Mesothelial cell of epicardium (in vitro differentiated cells): Measurements from ENCODE around the gene NOL6. TPM values are rescaled to one million over a fixed set of nuclear protein-coding genes. Genes with fewer than 3 reads are reported as not detected.

Experiments used
- DNase-seq, 2 experiments: peaks; one replicate each; pipeline ENCODE4 v3.0.0; 2021; ENCODE audit warnings: low spot score in 2 of 2; ENCODE audit not compliant: unreplicated experiment in 2 of 2
- H3K27ac Mint-ChIP-seq: 2 replicates; pipeline ENCODE4 v1.8.0; 2021; ENCODE audit warnings: mixed read lengths
- H3K27me3 Mint-ChIP-seq: 2 replicates; pipeline ENCODE4 v1.8.0; 2021; ENCODE audit warnings: low read depth, mixed read lengths
- H3K36me3 Mint-ChIP-seq: 2 replicates; pipeline ENCODE4 v1.8.0; 2021; ENCODE audit warnings: mixed read lengths
- H3K4me1 Mint-ChIP-seq: 2 replicates; pipeline ENCODE4 v1.8.0; 2021; ENCODE audit warnings: mixed read lengths
- H3K4me3 Mint-ChIP-seq: 2 replicates; pipeline ENCODE4 v1.8.0; 2021; ENCODE audit warnings: mild to moderate bottlenecking, moderate library complexity, mixed read lengths
- H3K9me3 Mint-ChIP-seq: 2 replicates; pipeline ENCODE4 v1.8.0; 2021; ENCODE audit warnings: mixed read lengths
- total RNA-seq: library from RNA; stranded (reverse); gene quantifications from 3 replicates; pipeline ENCODE4 v1.2.1, GENCODE V29; 2021
- TF ChIP-seq, protein P1 (sequence below): fragments of 200-600 bp; sonication (generic); IDR thresholded peaks from one replicate; pipeline ENCODE4 v1.5.0; 2021; ENCODE audit warnings: antibody characterized with exemption; ENCODE audit not compliant: unreplicated experiment

The NOL6 gene
- total RNA-seq, 1 donor from 2014 or later: 37.9 TPM

DNA sequence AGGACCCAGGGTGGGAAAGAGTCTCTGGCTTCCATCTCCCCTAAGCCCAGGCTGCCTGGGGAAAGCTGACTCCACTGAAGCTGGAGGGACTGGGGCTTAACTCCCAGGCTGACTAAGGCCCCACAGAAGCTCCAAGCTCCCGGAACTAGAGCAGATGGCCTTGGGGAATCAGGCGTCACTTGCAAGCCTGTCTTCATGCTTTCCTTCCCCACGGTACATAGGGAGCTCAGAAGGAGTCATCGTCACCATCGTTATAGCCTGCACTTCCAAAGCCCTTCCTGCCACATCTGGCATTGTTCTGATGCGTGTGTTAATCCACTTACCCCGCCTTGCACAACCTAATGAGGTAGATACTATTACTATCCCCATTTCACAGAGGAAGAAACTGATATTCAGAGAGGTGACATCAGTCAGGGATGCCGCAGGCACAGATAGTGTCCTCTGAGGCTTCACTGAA, 37.9 kb downstream of the NOL6 start:
- Mint-ChIP-seq H3K27me3 (peaks cover 14% of the 10 kb centered on the region), H3K27ac (no peak overlapping the region), H3K36me3 (no peaks in the 10 kb centered on the region), H3K4me3 (no peak overlapping the region), H3K4me1 (peaks cover 3% of the 10 kb centered on the region), H3K9me3 (no peaks in the 10 kb centered on the region)
- TF ChIP-seq, protein P1, sequence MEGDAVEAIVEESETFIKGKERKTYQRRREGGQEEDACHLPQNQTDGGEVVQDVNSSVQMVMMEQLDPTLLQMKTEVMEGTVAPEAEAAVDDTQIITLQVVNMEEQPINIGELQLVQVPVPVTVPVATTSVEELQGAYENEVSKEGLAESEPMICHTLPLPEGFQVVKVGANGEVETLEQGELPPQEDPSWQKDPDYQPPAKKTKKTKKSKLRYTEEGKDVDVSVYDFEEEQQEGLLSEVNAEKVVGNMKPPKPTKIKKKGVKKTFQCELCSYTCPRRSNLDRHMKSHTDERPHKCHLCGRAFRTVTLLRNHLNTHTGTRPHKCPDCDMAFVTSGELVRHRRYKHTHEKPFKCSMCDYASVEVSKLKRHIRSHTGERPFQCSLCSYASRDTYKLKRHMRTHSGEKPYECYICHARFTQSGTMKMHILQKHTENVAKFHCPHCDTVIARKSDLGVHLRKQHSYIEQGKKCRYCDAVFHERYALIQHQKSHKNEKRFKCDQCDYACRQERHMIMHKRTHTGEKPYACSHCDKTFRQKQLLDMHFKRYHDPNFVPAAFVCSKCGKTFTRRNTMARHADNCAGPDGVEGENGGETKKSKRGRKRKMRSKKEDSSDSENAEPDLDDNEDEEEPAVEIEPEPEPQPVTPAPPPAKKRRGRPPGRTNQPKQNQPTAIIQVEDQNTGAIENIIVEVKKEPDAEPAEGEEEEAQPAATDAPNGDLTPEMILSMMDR: no peak
- DNase-seq: no peak

DNA sequence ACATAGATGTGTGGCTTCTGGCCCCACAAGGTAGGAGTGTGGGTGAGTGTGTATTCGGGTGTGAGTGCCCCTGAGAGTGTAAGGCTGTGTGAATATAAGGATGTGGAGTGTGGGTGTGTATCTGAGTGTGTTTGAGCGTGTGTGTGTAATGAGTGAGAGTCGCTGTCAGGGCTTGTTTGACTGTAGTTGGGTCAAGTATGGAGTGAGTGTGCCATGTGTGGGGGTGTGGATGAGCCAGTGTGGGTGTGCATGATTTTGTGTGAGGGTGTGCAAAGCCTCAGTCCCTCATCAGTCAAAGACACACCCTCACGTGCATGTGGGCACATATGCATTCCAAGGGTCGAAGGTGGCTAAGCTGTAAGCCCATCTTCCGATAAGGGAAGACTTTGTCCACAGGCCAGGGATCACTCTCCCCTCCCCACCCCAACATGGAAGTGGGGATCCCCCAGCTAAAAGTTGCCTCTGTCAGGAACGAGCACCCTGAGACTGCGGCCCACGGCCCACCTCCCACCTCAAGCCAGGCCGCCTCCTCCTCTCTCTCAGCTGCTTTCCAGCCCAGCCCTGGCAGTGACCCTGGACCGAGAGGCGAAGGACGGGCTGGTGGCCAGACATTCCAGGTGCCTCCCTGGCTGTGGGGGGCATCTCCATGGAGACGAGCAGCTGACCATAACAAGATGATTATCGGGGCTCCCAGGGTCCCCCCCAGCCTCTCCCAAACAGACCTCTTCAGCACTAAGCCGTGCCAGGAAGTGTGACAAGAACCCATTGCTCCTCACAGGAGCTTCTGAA, 39.2 kb downstream of the NOL6 start:
- TF ChIP-seq, protein P1: no peak
- Mint-ChIP-seq H3K27me3 (peaks cover 9% of the 10 kb centered on the region), H3K27ac (no peak overlapping the region), H3K36me3 (no peaks in the 10 kb centered on the region), H3K4me3 (no peak overlapping the region), H3K9me3 (no peaks in the 10 kb centered on the region), H3K4me1 (peaks cover 3% of the 10 kb centered on the region)
- no peak for DNase-seq

DNA sequence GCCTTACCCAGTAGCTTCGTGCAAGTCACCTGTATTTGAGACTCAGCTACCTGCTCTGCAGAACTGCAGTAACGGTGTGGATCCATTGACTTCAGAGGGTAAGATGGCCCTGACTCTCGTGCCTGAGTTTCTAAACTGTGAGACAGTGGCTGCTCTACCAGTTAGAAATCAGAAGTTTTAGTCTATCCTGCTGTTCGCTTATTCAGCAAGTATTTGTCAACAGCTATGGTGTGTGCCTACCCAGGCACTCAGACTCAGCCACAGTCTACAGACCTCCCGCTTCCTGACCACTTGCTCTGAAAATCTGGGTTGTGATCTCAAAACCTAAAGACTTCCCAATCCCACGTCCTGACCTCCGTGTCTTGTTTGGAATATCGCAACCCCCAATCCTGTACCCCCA, 39.9 kb downstream of the NOL6 start:
- Mint-ChIP-seq H3K4me3 (no peak overlapping the region), H3K36me3 (no peaks in the 10 kb centered on the region), H3K9me3 (no peaks in the 10 kb centered on the region), H3K27ac (no peak overlapping the region), H3K4me1 (peaks cover 3% of the 10 kb centered on the region), H3K27me3 (peaks cover 9% of the 10 kb centered on the region)
- TF ChIP-seq, protein P1: no peak
- DNase-seq: no peak

DNA sequence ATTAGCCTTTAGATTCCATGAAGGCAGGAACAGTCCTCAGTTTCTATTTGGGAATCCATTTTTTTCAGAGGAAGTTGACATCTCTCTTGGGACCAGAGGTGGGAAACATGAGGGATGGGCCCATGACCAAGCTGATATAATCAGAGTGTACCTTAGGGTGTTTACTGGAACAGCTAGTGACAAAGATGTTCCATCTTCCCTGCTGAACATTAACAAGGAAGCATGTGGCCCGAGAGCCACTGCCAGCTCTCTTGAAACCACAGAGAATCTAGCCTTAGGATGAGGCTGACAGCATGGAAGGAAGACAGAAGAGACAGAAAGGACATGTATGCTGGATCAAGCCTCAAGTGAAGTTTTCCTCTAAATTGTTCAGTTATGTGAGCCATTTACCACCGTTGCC, 42.3 kb downstream of the NOL6 start:
- no peak overlapping the region for H3K4me3 Mint-ChIP-seq
- no peak overlapping the region for H3K27ac Mint-ChIP-seq
- DNase-seq: no peak
- no peaks in the 10 kb centered on the region for H3K9me3 Mint-ChIP-seq
- TF ChIP-seq, protein P1: no peak
- H3K36me3 Mint-ChIP-seq: no peaks in the 10 kb centered on the region
- peaks cover 3% of the 10 kb centered on the region for H3K4me1 Mint-ChIP-seq
- H3K27me3 Mint-ChIP-seq: peaks cover 9% of the 10 kb centered on the region

DNA sequence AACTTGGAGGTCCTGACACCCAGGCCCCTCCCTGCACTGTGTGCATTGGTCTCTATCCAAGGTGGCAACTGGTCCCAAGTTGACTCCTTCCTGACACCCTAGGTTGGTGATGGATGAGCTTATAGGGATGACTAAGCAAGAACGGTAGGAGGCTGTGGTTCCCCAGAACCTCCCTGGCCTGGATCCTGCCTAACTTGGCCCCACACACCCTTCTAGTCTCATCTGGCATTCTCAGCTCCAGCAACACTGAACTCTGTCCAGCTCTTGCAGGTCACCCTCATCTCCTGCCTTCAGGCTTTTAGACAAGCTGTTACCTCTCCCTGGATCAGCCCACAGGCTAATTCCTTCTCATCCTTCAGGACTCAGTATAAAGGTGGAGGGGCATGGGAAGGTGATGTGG, 42.8 kb downstream of the NOL6 start:
- Mint-ChIP-seq H3K4me1 (peaks cover under 1% of the 10 kb centered on the region), H3K9me3 (no peaks in the 10 kb centered on the region), H3K27me3 (peaks cover 6% of the 10 kb centered on the region), H3K36me3 (no peaks in the 10 kb centered on the region), H3K4me3 (no peak overlapping the region), H3K27ac (no peak overlapping the region)
- TF ChIP-seq, protein P1: no peak
- no peak for DNase-seq
